AG04449 (cell line): ENCODE data around the gene ARHGEF12.

Experiments
- CTCF ChIA-PET: fragments of 350-600 bp; formaldehyde crosslinking; extraction: SDS; loops from one replicate; lab custom pipeline; 2021; ENCODE audit warnings: antibody characterized with exemption; lab: Yijun Ruan, JAX
- POLR2A ChIA-PET: fragments of 400-600, 350-600 bp; formaldehyde crosslinking; extraction: SDS; loops from one replicate; lab custom pipeline; 2020; ENCODE audit warnings: antibody characterized with exemption, inconsistent platforms; lab: Yijun Ruan, JAX
- DNase-seq: peaks from one replicate; pipeline ENCODE4 v3.0.0-alpha.2; 2010; ENCODE audit warnings: low read depth, low spot score
- H3K4me3 ChIP-seq: 2 replicates; pipeline ENCODE4 v1.5.1; 2011; ENCODE audit warnings: low read depth, mild to moderate bottlenecking, control low read depth, low read length
- CTCF ChIP-seq: IDR thresholded peaks from one replicate; pipeline ENCODE4 v1.5.1; 2011; ENCODE audit warnings: mild to moderate bottlenecking, moderate library complexity, low read length, control low read depth, inconsistent platforms; ENCODE audit not compliant: insufficient read depth; ENCODE audit errors: missing control alignments

The ARHGEF12 gene

GRCh38 chr11:120442031-120442430, 105.8 kb downstream of the ARHGEF12 start:
- no peak for TF ChIP-seq CTCF
- no peak for DNase-seq
- H3K4me3 ChIP-seq = no peak overlapping the region
- CTCF ChIA-PET = interaction anchor here (1.0 to 1.9 kb wide), 3 partner anchors 25 to 107 kb away, joined by 3 to 8 read pairs (median 3); no protein-coding TSS in a partner anchor
- POLR2A ChIA-PET = no interaction called here

GRCh38 chr11:120446802-120447201, 110.6 kb downstream of the ARHGEF12 start:
- TF ChIP-seq CTCF = no peak
- no peak for DNase-seq
- CTCF ChIA-PET = interaction anchor here (0.5 to 2.4 kb wide), 3 partner anchors 109 to 144 kb away, joined by 3 to 12 read pairs (median 4); no protein-coding TSS in a partner anchor

DNA sequence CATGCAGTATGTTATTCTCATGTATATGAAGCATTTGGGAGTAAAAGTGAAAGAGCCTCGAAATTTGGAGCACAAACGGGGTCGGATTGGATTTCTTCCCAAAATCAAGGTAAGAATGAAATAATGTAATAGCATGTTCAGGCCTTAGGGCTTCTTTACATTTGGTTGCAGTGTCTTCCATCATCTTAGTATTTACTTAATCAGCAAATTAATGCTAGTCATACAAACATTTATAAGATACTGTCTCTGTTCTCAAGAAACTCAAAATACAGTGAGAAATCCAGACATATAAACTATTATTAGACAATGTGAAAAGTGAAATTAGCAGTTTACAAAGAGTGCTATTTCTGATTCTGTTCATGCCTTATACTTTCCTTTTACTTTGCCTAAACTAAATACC, 112.0 kb downstream of the ARHGEF12 start:
- CTCF ChIA-PET = no interaction called here
- H3K4me3 ChIP-seq = no peak overlapping the region
- no peak for DNase-seq
- POLR2A ChIA-PET = interaction anchor here (0.6 kb wide), 1 partner anchor 110 kb away, joined by 3 read pairs; no protein-coding TSS in a partner anchor
- no peak for TF ChIP-seq CTCF

More at GRCh38 chr11:120446802-120447201, 110.6 kb downstream of the ARHGEF12 start:
- POLR2A ChIA-PET = no interaction called here
- H3K4me3 ChIP-seq = no peak overlapping the region

GRCh38 chr11:120455487-120455886, 119.3 kb downstream of the ARHGEF12 start:
- no peak for TF ChIP-seq CTCF
- ChIA-PET CTCF (interaction anchor here (3.1 kb wide), 1 partner anchor 120 kb away, joined by 13 read pairs; the partner anchor contains the start of gene ARHGEF12), POLR2A (no interaction called here)
- DNase-seq = no peak
- no peak overlapping the region for H3K4me3 ChIP-seq

- TF ChIP-seq CTCF = no peak
- no peak overlapping the region for H3K4me3 ChIP-seq
- DNase-seq = no peak
- POLR2A ChIA-PET = interaction anchor here (0.6 kb wide), 1 partner anchor 25 kb away, joined by 5 read pairs; no protein-coding TSS in a partner anchor
- CTCF ChIA-PET = interaction anchor here (0.9 to 1.6 kb wide), 4 partner anchors 12 to 152 kb away, joined by 3 to 5 read pairs (median 3); no protein-coding TSS in a partner anchor
Observed at GRCh38 chr11:120457996-120458395, 121.8 kb downstream of the ARHGEF12 start.

GRCh38 chr11:120462825-120463224, 126.6 kb downstream of the ARHGEF12 start:
- POLR2A ChIA-PET = no interaction called here
- no peak for DNase-seq
- no peak for TF ChIP-seq CTCF
- CTCF ChIA-PET = interaction anchor here (0.6 to 2.1 kb wide), 2 partner anchors 29 to 128 kb away, joined by 3 to 12 read pairs; no protein-coding TSS in a partner anchor
- no peak overlapping the region for H3K4me3 ChIP-seq
